ENCODE results near the gene CPA2. TPM values are rescaled to one million over a fixed set of nuclear protein-coding genes. Genes with fewer than 3 reads are reported as not detected.
"Not testable (repeated sequence)": the region's sequence is repeated elsewhere in the genome, so short reads cannot be mapped to it uniquely, and the experiment has no call there.

The CPA2 gene
- total RNA-seq, 2 donors from 2014 or later: 1.1 to 1.7 TPM

DNA sequence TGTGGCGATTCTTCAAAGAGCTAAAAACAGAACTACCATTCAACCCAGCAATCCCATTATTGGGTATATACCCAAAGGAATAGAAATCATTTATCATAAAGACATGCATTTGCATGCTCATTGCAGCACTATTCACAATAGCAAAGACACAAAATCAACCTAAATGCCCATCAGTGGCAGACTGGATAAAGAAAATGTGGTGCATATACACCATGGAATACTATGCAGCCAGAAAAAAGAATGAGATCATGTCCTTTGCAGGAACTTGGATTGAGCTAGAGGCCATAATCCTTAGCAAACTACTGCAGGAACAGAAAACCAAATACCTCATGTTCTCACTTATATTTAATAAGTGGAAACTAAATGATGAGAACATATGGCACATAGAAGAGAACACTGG is 20.2 kb upstream of the CPA2 start:
- DNase-seq; intact Hi-C loops (cut with DNase I, micrococcal nuclease); ATAC-seq: not testable (repeated sequence)

DNA sequence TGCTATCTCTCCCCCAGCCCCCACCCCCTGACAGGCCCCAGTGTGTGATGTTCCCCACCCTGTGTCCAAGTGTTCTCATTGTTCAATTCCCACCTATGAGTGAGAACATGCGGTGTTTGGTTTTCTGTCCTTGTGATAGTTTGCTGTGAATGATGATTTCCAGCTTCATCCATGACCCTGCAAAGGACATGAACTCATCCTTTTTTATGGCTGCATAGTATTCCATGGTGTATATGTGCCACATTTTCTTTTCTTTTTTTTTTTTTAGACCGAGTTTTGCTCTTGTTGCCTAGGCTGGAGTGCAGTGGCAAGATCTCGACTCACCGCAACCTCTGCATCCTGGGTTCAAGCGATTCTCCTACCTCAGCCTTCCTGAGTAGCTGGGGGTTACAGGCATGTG is 17.8 kb upstream of the CPA2 start:
- ATAC-seq; DNase-seq; intact Hi-C loops (cut with DNase I, micrococcal nuclease): not testable (repeated sequence)

DNA sequence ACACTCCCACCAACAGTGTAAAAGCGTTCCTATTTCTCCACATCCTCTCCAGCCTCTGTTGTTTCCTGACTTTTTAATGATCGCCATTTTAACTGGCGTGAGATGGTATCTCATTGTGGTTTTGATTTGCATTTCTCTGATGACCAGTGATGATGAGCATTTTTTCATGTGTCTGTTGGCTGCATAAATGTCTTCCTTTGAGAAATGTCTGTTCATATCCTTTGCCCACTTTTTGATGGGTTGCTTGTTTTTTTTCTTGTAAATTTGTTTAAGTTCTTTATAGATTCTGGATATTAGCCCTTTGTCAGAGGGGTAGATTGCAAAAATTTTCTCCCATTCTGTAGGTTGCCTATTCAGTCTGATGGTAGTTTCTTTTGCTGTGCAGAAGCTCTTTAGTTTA is 17.0 kb upstream of the CPA2 start:
- DNase-seq; ATAC-seq; intact Hi-C loops (cut with DNase I, micrococcal nuclease): not testable (repeated sequence)

DNA sequence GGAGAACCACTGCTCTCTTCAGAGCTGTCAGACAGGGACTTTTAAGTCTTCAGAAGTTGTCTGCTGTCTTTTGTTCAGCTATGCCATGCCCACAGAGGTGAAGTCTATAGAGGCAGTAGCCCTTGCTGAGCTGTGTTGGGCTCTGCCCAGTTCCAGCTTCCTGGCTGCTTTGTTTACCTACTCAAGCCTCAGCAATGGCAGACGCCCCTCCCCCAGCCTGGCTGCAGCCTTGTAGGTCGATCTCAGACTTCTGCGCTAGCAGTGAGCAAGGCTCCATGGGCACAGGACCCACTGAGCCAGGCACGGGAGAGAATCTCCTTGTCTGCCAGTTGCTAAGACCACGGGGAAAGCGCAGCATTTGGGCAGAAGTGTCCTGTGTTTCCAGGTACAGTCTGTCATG is 12.1 kb upstream of the CPA2 start:
- intact Hi-C loops (cut with DNase I, micrococcal nuclease): no loop called here
- no peak for DNase-seq

DNA sequence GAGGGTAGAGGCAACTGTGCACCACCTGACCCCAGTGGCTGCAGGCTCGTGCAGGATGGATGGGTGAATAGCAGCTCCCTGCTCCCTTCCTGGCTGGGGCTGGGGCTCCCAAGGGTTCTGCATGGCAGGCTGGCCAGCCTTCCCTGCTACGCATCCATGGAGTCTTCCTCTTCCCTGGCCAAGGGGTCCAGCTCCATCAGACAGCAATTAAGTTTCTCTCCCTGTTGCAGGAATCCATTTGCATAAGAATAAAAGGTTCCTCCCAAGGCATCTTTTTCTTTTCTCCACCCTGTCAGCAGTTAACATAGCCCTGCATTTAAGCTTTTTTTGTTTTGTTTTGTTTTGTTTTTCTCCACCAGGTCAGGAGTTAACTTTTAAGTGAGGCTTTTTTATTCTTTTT is 10.0 kb upstream of the CPA2 start:
- DNase-seq (no peak), ATAC-seq (no peak)
- intact Hi-C loops (cut with DNase I, micrococcal nuclease): no loop called here

More for the DNA sequence above, 12.1 kb upstream of the CPA2 start:
- ATAC-seq: no peak

DNA sequence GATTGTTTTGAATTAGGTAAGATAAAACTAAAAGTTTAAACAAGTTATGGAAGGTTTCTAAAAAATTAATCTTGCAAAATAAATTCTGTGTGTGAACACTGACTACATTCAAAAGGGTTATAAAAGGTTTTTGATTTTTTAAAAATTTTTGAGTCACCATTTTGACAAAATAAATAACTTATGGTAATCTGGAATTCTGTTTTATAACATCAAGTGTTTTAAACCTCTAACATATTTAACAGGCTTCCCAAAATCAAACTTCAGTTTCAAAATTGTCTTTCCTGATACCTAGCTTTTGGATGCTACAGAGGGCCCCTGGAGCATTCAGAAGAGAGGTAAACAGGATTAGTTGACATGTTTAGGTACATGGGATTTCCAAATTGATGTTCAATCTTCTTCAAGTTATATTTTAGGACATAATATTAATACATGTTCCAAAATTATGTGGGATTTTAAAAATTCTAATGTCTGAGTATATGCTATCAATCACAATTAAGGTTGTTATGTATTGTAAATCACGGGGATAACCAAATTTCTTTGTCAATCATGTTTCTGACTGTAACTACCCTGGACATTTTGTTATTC is 8.1 kb upstream of the CPA2 start:
- ATAC-seq (no peak), DNase-seq (no peak)
- intact Hi-C loops (cut with DNase I, micrococcal nuclease): no loop called here

DNA sequence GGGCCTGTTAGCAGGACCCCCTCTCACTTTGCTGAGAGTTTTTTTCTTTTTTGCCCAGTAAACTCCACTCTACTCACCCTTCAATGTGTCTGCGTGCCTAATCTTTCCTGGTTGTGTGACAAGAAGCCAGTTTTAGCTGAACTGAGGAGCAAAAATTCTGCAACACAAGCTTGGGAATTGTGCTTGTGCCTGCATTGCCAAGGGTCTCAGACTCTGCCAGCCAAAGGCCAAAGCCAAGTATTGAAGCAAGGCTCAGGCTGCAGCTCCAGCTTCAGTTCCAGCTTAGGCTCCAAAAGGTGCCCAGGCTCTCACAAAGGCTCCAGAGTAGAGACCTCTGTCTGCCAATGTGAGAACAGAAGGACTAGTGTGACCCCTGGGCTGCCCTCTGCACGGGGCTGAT is 4.2 kb upstream of the CPA2 start:
- ATAC-seq (no peak), DNase-seq (no peak)
- intact Hi-C loops (cut with DNase I, micrococcal nuclease): no loop called here

DNA sequence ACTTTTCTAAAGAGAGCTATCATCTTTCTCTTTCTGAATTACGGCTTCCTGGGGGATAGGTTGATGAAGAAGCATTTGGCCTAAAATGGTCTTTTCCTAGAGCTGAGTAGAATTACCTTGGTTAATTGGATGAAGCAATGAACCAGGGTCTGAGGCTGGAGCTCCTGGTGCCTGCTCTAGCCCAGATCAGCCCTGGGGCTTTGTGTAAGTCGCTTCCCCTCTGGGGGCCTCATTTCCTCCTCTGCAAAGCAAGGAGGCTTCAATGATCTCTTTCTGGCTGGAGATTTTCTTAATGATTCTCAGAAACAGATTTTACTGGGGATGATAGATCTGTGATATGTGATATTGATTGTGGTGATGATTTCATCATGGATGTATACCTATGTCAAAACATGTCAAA is 3.5 kb upstream of the CPA2 start:
- intact Hi-C loops (cut with DNase I, micrococcal nuclease): no loop called here
- ATAC-seq (no peak), DNase-seq (no peak)

DNA sequence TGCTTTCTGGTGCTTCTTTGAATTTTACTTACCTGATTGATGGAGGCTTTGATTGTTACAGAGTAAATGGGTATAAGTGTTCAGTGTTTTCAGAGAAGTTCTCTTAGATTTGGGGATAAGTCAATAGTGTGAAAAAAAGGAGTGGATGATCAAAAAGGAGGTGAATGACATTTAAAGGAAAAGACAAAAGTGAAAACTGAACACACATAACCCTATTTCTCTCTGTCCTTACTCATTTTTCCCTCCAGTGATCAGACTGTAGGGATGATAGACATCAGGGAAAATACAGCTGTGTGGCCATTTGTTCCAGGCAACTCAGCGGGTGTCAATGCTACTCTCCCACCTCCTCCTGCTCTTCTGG is 278 bp downstream of the CPA2 start:
- intact Hi-C loops (cut with DNase I, micrococcal nuclease): no loop called here
- DNase-seq: no peak
- ATAC-seq: no peak

DNA sequence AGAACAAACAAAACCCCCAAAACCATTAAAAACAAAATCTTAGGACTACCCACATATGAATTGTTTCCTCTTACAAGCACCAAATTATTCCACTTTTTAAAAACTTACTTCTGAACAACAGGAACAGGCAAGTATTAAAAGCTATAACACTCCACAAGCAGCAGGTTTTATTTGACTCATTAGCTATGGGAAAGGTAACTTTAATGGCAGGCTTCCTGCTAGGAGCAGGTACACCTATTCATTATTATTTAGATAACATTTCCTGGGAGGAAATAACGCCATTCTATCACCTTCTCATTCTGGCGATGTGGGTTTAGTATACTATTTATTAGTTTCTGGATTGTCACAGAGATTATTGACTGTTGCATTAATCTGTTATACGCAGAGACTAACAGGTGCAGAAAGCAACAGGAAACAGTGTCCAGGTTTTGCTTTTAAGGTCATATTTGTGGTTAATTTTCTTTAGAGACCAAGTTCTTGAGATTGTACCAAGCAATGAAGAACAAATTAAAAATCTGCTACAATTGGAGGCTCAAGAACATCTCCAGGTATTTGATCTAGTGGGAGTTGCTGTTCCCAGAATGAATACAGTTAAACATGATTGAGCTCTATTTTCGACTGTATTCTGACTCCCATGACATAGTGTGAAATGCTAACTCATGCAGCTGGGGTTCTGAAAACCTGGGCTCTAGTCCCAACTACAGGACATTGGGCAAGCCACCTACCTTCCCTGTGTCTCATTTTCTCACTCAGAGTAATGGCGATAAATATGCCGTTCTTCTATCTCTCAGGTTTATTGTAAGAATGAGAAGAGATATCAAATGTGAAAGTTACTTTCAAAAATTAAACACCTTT is 2.0 kb downstream of the CPA2 start:
- intact Hi-C loops (cut with DNase I, micrococcal nuclease): no loop called here
- ATAC-seq (no peak), DNase-seq (no peak)

DNA sequence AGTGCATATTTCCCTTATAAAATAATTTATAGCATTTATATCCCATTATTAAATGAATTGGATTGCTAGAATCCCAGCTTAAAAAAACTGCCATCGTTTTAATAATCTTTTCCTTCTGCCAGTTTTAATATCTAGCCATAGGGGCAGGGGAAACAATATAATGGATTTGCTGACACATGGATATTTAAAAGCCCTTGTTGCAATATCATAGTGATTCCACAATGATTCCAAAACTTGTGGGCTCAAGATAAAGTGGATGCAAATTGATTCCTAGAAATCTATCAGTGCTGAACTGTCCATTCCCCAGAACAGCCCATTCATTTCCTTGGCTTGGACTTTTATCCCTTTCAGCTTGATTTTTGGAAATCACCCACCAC is 2.6 kb downstream of the CPA2 start:
- no peak for ATAC-seq

DNA sequence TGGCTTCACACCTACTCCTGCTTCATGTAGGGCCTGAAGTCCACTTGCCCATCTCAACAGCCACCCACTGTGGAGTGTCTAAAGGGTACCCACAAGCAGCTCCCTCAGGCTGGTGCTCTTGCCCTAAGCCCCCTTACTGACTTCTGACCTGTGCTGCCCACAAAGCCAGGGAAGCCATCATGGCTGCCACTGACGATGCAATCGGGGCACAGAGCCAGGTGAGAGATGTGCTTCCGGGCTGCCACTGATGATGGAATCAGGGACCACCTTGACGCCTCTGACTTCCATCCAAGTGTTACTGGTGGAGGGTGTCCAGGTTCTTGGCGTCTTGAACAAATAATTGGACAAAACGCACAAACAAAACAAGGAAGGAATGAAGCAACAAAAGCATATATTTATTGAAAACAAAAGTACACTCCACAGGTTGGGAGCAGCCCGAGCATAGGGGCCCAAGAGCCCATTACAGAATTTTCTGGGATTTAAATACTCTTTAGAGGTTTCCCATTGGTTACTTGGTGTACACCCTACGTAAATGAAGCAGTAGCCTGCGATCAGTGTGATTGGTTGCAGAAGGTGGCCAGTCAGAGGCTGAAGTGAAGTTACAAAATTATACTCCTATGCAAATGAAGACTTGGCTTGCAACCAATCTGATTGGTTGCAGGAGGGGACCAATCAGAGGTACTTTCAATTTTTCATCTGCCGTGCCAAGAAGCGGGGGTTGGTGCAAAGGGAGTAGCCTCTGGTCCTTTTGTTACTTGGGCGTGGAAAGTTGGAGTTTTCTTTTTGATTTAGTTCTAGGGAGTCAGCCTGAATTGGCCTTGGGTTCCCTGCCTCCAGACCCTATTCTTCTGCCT is 4.5 kb downstream of the CPA2 start:
- intact Hi-C loops (cut with DNase I, micrococcal nuclease): no loop called here
- ATAC-seq (no peak), DNase-seq (no peak)

More for the DNA sequence above, 2.6 kb downstream of the CPA2 start:
- DNase-seq: no peak
- intact Hi-C loops (cut with DNase I, micrococcal nuclease): no loop called here

DNA sequence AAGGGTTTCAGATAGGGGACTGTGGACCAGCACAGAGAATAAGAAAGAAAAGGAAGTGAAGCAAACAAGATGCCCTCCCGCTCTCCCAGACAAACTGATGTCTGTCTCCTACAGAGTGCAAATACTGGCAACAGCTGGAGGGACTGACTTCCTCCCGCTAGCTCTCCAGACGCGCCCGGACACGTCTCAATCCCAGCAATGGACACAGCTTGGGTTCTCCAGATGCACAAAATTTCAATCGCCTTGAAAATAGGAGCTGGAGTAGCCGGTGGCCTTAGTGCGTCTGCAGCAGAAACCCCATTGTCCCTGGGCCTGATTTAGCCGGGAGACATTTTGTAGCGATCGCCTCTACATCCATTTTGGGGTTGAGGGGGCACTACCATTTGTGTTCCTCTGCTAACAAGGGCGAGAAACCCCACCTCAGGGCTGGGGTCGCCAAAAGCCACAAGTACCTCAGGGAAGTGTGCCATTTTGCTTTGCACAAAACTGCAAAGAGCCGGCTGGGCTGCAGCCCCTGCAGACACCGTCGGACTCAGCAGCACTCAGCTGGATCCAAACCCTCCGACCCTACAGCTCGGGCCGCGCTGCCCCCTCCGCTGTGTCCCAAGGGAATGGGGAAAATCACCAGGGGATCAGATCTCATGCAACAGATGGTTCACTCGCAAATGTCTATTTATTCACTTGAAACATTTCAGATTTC is 5.9 kb downstream of the CPA2 start:
- DNase-seq: no peak
- intact Hi-C loops (cut with DNase I, micrococcal nuclease): no loop called here

DNA sequence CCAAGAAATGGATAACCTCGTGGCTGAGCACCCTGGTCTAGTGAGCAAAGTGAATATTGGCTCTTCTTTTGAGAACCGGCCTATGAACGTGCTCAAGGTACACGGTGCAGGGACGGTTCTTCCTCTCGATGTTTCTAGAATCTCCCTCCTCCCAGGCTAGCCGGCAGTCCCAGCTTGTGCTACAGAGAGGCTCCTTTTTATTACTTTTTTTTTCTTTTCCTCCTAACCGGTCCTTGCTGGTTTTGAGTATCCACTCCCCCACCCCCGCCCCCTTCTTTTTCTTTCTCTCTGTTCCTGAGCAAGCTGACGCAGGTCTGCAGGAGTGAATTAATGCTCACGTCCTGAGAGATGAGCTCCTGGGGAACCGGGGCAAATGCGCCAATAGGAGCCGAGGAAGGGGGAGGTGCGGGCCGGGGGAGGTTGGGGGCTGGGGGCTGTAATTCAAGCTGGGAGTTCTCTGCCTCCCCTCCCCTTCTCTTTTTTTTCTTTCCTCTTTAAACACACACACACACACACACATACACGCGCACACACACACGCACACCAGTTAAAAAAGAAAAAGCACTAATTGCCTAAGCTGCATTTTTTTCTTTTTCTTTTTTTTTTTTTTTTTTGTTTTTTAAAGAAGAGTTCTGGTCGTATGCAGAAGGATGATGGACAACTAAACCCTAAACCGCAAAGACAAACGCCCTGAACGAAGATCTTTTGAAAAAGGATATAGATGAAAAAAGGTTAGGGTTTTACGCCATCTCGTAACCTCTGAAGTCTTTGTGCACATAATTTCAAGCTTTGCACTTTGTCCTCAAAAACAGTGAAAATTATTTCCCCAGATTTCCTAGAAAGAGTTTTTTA is 6.6 kb downstream of the CPA2 start:
- no peak for ATAC-seq
- DNase-seq: no peak
- intact Hi-C loops (cut with DNase I, micrococcal nuclease): no loop called here

More for the DNA sequence above, 5.9 kb downstream of the CPA2 start:
- ATAC-seq: no peak

DNA sequence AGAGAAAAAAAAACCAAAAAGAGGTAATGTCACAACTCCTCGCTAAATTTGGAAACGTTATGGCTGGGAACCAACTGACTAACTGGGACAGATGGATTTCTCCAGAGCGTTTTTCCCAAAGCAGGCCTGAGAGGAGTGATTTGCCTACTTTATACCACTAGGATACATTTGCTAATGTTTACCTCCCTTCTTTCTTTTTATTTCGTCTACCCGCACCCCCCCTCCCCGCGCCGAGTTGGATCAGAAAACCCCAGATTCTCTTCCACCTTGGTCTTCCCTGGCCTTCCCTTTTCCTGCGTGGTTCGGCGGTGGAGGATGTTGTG is 7.2 kb downstream of the CPA2 start:
- DNase-seq (no peak), ATAC-seq (no peak)
- intact Hi-C loops (cut with DNase I, micrococcal nuclease): no loop called here

DNA sequence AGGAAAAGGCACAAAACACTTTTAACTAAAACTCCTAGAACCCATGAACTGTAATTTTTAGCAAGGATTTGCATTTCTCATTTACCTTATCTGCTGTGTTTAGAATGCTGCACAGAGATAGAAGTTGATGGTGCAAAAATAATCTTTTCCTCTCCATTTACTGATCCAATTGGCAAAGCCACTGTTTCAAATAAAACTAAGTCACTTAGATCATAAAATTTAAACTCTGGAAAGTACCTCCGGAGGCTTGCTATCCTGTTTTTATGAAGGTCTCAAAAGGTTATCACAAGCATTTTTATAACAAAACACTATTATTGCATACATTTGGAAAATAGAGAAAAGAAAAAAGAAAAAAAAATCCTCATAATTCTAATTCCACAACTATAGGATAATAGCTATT is 7.6 kb downstream of the CPA2 start:
- no peak for ATAC-seq
- intact Hi-C loops (cut with DNase I, micrococcal nuclease): no loop called here
- DNase-seq: no peak

DNA sequence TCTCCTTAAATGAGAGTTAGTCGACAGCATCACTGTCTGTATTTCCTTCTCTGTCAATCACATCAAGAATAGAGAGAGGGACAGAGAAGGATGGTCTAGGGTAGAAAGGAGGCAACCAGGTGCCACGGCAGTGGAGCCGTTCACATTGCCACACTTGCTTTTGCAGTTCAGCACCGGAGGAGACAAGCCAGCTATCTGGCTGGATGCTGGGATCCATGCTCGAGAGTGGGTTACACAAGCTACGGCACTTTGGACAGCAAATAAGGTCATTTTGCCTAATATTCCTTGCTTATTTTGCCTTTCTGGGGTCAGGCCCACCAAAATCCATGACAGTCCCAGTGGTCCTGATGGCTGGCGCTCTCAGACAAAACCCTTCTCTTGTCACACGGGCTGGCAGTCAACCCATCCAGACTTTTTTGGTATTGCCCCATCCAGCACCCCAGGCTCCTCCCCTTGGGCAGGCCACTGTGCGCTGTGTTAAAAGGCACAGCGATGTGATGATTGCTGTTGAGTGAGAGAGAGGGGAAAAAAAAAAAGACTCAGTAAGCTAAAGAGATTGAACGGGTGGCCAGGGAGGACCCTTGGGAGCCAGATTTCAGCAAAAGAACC is 8.4 kb downstream of the CPA2 start:
- no peak for ATAC-seq
- DNase-seq: no peak
- intact Hi-C loops (cut with DNase I, micrococcal nuclease): no loop called here

DNA sequence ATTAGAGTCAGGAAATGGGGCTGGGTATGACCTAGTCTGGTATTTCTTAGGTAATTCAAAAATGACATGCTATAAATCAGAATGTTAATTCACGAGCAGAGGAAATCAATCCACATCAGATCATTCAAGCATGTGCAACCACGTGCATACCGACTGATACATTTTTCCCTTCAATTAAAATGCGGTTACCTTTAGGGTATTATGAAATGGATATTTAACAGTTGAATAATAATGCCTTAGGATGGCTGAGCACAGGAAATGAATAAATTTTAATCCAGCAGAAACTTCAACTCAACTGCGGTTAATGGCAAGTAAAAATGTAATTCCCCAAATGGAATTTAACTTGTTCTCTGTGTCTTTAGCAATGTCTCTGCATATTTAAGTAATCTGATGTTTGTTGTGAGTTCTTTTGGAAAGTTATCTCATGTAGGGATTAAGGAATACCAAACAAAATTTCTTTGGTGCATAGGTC is 9.2 kb downstream of the CPA2 start:
- intact Hi-C loops (cut with DNase I, micrococcal nuclease): no loop called here
- ATAC-seq: no peak

More for the DNA sequence above, 9.2 kb downstream of the CPA2 start:
- no peak for DNase-seq
